A673 (cell line): ENCODE measurements around the gene FMO5. TPM values are rescaled to one million over a fixed set of nuclear protein-coding genes. Genes with fewer than 3 reads are reported as not detected.
"Not testable (repeated sequence)": the region's sequence is repeated elsewhere in the genome, so short reads cannot be mapped to it uniquely, and the experiment has no call there.

Source experiments
- BruUV-seq: library from RNA; stranded (reverse); fragments of 400-500 nt; replicated peaks from 2 replicates; lab custom pipeline; 2021; lab: Mats Ljungman, UMichigan
- CTCF ChIA-PET: fragments of 300-600 bp; sonication (Branson Sonifier 250); formaldehyde crosslinking; loops from one replicate; lab custom pipeline; 2022; ENCODE audit warnings: antibody characterized with exemption; lab: Charles Lee
- POLR2A ChIA-PET: fragments of 300-600 bp; sonication (Branson Sonifier 250); formaldehyde crosslinking; loops from one replicate; lab custom pipeline; 2022; ENCODE audit warnings: antibody characterized with exemption; ENCODE audit not compliant: low non-redundant PET; lab: Charles Lee
- DNase-seq: peaks from one replicate; pipeline ENCODE4 v3.0.0-alpha.2; 2015; ENCODE audit warnings: low spot score
- H3K27ac ChIP-seq: fragments of 200-600 bp; sonication (generic); 2 replicates; pipeline ENCODE4 v1.5.1; 2016; ENCODE audit warnings: mixed run types, low read depth, mild to moderate bottlenecking, mixed read lengths, antibody characterized with exemption, low read length; ENCODE audit not compliant: poor library complexity, severe bottlenecking
- H3K27me3 ChIP-seq: fragments of 200-600 bp; sonication (generic); replicated peaks from 2 replicates; pipeline ENCODE4 v1.6.1; 2017; ENCODE audit warnings: mixed run types, low read depth, mild to moderate bottlenecking, mixed read lengths, antibody characterized with exemption, low read length; ENCODE audit not compliant: insufficient read depth, poor library complexity
- H3K36me3 ChIP-seq: fragments of 200-600 bp; sonication (generic); 2 replicates; pipeline ENCODE4 v1.6.1; 2016; ENCODE audit warnings: mixed run types, mild to moderate bottlenecking, mixed read lengths, antibody characterized with exemption, low read length; ENCODE audit not compliant: insufficient read depth, poor library complexity, severe bottlenecking
- H3K4me1 ChIP-seq: fragments of 200-600 bp; sonication (generic); 2 replicates; pipeline ENCODE4 v1.6.1; 2017; ENCODE audit warnings: mixed run types, mild to moderate bottlenecking, mixed read lengths, antibody characterized with exemption, low read length; ENCODE audit not compliant: insufficient read depth, poor library complexity, severe bottlenecking
- H3K4me3 ChIP-seq: fragments of 200-600 bp; sonication (generic); 2 replicates; pipeline ENCODE4 v1.5.1; 2016; ENCODE audit warnings: low read depth, mixed run types, mild to moderate bottlenecking, mixed read lengths, low read length; ENCODE audit not compliant: poor library complexity, severe bottlenecking
- H3K9me3 ChIP-seq: fragments of 200-600 bp; sonication (generic); 2 replicates; pipeline ENCODE4 v1.6.1; 2016; ENCODE audit warnings: mixed run types, low read depth, mild to moderate bottlenecking, mixed read lengths, antibody characterized with exemption, low read length; ENCODE audit not compliant: poor library complexity, severe bottlenecking
- EZH2 ChIP-seq: fragments of 200-600 bp; sonication (generic); IDR thresholded peaks from 2 replicates; pipeline ENCODE4 v1.6.1; 2017; ENCODE audit warnings: borderline replicate concordance, low read depth, mild to moderate bottlenecking, mixed read lengths, antibody characterized with exemption, low read length; ENCODE audit not compliant: poor library complexity, severe bottlenecking
- intact Hi-C: fragments of 100-400 bp; cut with micrococcal nuclease; formaldehyde crosslinking; loops from one replicate; pipeline ENCODE4 v1.10.0; 2022; ENCODE audit not compliant: unreplicated experiment
- total RNA-seq: library from RNA; stranded (reverse); gene quantifications from 2 replicates; pipeline ENCODE4 v1.2.3, GENCODE V29; 2021
- TF ChIP-seq, protein P1 (sequence below): fragments of 300-800, 200-600 bp; sonication (generic); conservative IDR thresholded peaks from 2 replicates; pipeline ENCODE4 v1.5.1; 2017; ENCODE audit warnings: low read depth, mild to moderate bottlenecking, antibody characterized with exemption, low read length, moderate library complexity, mixed read lengths

The FMO5 gene
- total RNA-seq, 1 experiment from 2014 or later, result 0.24 TPM

DNA sequence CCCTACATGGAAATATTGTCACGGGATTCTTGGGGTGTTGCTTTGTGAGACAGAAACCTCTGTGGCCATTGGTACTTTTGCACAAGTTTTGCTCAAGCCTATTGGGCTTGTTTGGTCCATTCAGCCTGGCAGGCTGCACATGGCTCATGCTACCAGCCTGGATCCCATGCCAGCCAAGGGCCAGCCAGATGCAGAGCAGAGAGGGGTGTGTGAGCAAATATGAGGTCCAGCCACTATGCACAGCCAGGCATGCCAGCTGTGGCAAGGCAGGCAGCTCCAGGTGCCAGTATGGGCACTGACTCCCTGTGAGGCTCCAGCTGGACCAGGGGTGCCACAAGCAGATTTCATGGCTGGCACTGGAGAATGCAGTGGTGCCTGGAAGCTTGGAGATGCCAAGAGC, 10.7 kb upstream of the FMO5 start:
- Histone ChIP-seq H3K36me3 (no peaks in the 10 kb centered on the region), H3K27ac (no peak overlapping the region), H3K9me3 (peaks cover 6% of the 10 kb centered on the region), H3K4me3 (no peak overlapping the region), H3K4me1 (no peaks in the 10 kb centered on the region), H3K27me3 (no peaks in the 10 kb centered on the region)
- BruUV-seq, result no TSS peak
- DNase-seq, result no peak
- CTCF ChIA-PET, result no interaction called here
- intact Hi-C loops, result no loop called here
- POLR2A ChIA-PET, result no interaction called here
- TF ChIP-seq, protein P1, sequence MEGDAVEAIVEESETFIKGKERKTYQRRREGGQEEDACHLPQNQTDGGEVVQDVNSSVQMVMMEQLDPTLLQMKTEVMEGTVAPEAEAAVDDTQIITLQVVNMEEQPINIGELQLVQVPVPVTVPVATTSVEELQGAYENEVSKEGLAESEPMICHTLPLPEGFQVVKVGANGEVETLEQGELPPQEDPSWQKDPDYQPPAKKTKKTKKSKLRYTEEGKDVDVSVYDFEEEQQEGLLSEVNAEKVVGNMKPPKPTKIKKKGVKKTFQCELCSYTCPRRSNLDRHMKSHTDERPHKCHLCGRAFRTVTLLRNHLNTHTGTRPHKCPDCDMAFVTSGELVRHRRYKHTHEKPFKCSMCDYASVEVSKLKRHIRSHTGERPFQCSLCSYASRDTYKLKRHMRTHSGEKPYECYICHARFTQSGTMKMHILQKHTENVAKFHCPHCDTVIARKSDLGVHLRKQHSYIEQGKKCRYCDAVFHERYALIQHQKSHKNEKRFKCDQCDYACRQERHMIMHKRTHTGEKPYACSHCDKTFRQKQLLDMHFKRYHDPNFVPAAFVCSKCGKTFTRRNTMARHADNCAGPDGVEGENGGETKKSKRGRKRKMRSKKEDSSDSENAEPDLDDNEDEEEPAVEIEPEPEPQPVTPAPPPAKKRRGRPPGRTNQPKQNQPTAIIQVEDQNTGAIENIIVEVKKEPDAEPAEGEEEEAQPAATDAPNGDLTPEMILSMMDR, result no peak
- TF ChIP-seq EZH2, result no peak

DNA sequence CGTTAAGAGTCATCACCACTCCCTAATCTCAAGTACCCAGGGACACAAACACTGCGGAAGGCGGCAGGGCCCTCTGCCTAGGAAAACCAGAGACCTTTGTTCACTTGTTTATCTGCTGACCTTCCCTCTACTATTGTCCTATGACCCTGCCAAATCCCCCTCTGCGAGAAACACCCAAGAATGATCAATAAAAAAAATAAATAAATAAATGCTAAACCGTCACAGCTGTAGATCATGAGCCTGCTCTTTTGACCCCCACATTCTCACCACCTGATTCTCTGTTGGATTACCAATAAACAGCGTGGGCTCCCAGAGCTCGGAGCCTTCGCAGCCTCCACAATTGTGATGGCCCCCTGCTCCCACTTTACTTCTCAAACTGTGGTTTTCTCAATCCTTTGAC, 8.8 kb upstream of the FMO5 start:
- H3K4me1 ChIP-seq, DNase-seq, H3K36me3 ChIP-seq, POLR2A ChIA-PET, BruUV-seq, CTCF ChIA-PET, intact Hi-C loops, H3K9me3 ChIP-seq, H3K4me3 ChIP-seq, H3K27me3 ChIP-seq, H3K27ac ChIP-seq: not testable (repeated sequence)

DNA sequence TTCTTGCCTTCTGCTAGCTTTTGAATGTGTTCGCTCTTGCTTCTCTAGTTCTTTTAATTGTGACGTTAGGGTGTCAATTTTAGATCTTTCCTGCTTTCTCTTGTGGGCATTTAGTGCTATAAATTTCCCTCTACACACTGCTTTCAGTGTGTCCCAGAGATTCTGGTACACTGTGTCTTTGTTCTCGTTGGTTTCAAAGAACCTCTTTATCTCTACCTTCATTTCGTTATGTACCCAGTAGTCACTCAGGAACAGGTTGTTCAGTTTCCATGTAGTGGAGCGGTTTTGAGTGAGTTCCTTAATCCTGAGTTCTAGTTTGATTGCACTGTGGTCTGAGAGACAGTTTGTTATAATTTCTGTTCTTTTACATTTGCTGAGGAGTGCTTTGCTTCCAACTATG, 5.9 kb upstream of the FMO5 start:
- CTCF ChIA-PET, result not testable (repeated sequence)

DNA sequence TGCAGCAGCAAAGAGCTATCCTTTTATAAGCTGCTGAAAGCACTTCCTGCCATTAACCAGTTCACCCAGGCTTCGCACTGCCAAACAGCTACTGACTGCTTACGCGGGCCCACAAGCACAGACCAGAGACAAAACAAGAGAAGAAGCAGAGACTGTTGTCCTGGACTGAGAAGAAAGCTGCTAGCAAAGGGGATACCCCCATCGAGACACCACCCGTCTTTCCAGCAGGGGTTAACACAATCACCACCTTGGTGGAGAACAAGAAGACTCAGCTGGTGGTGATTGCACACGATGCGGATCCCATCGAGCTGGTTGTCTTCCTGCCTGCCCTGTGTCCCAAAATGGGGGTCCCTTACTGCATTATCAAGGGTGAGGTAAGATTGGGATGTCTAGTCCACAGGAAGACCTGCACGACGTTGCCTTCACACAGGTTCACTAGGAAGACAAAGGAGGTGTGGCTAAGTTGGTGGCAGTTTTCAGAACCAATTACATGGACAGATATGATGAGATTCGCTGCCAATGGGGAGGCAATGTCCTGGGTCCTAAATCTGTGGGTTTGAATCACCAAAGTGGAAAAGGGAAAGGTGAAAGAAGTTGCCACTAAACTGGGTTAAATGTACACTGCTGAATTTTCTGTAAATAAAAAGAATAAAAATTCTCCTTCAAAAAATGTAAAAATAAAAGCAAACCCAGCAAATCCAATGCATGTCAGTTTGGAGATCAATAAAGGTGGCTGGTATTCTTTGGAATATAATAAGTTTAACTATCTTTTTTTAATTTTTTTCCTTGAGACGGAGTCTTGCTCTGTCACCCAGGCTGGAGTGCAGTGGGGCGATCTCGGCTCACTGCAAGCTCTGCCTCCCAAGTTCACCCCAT, 1.2 kb downstream of the FMO5 start:
- POLR2A ChIA-PET, result no interaction called here
- no peak overlapping the region for H3K4me3 ChIP-seq
- H3K9me3 ChIP-seq, result no peaks in the 10 kb centered on the region
- no peak overlapping the region for H3K27ac ChIP-seq
- TF ChIP-seq EZH2, result no peak
- TF ChIP-seq, protein P1, result no peak
- no peaks in the 10 kb centered on the region for H3K36me3 ChIP-seq
- CTCF ChIA-PET, result no interaction called here
- no peaks in the 10 kb centered on the region for H3K27me3 ChIP-seq
- no peak for DNase-seq
- no TSS peak for BruUV-seq
- H3K4me1 ChIP-seq, result no peaks in the 10 kb centered on the region
- intact Hi-C loops, result no loop called here

More for the DNA sequence above, 5.9 kb upstream of the FMO5 start:
- H3K4me3 ChIP-seq, DNase-seq, H3K27me3 ChIP-seq, H3K36me3 ChIP-seq, intact Hi-C loops, H3K27ac ChIP-seq, H3K9me3 ChIP-seq, BruUV-seq, POLR2A ChIA-PET, H3K4me1 ChIP-seq: not testable (repeated sequence)
